Measurements from ENCODE around the gene FGFRL1.

DNA sequence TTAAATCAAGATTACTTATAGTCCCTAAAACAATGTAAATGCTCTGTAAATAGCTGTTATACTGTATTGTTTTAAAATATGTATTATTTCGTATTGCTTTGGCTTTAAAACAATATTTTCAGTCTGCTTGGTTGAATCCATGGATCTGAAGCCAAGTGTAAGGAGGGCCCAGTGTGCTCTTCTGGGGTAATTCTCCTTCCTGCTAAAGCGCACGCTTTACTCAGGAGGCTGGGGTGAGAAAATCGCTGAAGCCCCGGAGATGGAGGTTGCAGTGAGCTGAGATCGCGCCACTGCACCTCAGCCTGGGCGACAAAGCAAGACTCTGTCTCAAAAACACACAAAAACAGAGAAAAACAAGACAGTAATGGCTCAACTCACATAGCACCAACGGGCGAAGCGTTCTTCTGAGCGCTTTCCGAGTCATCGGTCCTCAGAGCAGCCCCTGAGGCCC lies 25.0 kb upstream of the FGFRL1 start:
- TF ChIP-seq, protein P1, sequence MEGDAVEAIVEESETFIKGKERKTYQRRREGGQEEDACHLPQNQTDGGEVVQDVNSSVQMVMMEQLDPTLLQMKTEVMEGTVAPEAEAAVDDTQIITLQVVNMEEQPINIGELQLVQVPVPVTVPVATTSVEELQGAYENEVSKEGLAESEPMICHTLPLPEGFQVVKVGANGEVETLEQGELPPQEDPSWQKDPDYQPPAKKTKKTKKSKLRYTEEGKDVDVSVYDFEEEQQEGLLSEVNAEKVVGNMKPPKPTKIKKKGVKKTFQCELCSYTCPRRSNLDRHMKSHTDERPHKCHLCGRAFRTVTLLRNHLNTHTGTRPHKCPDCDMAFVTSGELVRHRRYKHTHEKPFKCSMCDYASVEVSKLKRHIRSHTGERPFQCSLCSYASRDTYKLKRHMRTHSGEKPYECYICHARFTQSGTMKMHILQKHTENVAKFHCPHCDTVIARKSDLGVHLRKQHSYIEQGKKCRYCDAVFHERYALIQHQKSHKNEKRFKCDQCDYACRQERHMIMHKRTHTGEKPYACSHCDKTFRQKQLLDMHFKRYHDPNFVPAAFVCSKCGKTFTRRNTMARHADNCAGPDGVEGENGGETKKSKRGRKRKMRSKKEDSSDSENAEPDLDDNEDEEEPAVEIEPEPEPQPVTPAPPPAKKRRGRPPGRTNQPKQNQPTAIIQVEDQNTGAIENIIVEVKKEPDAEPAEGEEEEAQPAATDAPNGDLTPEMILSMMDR (IDR thresholded peaks at IDR 0.05; ENCODE audit: low read length) = no peak
- no peak for TF ChIP-seq EZH2 (IDR thresholded peaks at IDR 0.05; ENCODE audit: borderline replicate concordance, low read length)

Data from OCI-LY1 (cell line).